ENCODE results near the gene SH2D6.
"Not testable (repeated sequence)": the region's sequence is repeated elsewhere in the genome, so short reads cannot be mapped to it uniquely, and the experiment has no call there.

The SH2D6 gene

DNA sequence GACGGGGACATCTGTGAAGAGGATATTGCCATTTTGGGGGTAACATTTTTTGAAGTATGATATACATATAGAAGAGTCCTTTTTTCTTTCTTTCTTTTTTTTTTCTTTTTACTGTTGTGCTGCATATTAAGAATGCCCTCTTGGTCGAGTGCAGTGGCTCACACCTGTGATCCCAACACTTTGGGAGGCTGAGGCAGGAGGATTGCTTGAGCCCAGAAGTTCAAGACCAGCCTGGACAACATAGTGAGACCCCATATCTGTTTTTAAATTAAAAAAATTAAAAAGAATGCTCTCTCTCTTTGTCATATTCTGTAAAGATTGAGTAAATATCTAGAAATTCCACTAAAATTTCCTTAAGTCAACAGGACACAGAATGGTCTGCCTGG is 3.6 kb downstream of the SH2D6 start:
- DNase-seq (ENCODE audit: low read depth), result no peak

DNA sequence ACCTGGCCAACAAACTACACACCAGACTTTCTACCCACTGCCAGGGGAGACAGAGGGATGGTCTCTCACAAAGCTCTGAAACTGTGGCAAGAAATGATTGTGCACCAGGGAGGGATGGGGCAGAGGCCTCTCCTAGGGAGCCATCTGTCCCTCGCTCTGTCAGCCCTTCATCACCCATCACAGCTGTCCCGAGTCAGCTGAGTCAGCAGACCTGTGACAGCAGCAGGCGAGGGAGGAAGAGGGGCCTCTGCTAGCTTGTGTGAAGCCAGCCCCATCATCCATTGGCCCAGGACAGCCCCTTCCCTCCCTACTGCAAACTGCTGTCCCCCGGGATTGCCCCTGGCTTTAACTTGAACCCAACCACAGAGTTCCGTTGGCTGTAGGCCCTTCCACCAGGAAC is 5.0 kb downstream of the SH2D6 start:
- DNase-seq (ENCODE audit: low read depth), result no peak

- no peak for DNase-seq (ENCODE audit: low read depth)
These were observed 7.1 kb downstream of the SH2D6 start for GRCh38 chr2:85425588-85425987.

GRCh38 chr2:85427300-85427835 is 8.9 kb downstream of the SH2D6 start:
- DNase-seq (ENCODE audit: low read depth), result no peak

DNA sequence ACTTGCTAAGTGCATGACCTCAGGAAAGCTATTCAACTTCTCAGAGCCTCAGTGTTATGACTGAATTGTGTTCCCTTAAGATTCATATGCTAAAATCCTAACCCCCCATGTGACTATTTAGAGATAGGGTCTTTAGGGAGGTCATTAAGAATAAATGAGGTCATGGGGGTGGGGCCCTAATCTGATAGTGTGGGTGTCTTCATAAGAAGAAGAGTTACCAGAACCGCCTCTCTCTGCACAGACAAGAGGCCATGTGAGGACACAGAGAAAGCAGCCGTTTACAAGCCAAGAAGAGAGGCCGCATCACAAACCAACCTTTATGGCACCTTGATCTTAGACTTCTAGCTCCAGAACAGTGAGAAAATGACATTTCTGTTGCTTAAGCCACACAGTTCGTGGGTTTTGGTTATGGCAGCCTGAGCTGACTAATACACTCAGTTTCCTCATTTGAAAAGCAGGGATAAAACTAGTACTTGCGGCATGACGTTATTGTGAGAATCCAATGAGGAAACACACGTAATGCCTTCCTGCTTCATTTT is 9.9 kb downstream of the SH2D6 start:
- DNase-seq (ENCODE audit: low read depth), result no peak

GRCh38 chr2:85429213-85429923 is 10.9 kb downstream of the SH2D6 start:
- DNase-seq (ENCODE audit: low read depth), result no peak

GRCh38 chr2:85429924-85430289 is 11.4 kb downstream of the SH2D6 start:
- no peak for DNase-seq (ENCODE audit: low read depth)

DNA sequence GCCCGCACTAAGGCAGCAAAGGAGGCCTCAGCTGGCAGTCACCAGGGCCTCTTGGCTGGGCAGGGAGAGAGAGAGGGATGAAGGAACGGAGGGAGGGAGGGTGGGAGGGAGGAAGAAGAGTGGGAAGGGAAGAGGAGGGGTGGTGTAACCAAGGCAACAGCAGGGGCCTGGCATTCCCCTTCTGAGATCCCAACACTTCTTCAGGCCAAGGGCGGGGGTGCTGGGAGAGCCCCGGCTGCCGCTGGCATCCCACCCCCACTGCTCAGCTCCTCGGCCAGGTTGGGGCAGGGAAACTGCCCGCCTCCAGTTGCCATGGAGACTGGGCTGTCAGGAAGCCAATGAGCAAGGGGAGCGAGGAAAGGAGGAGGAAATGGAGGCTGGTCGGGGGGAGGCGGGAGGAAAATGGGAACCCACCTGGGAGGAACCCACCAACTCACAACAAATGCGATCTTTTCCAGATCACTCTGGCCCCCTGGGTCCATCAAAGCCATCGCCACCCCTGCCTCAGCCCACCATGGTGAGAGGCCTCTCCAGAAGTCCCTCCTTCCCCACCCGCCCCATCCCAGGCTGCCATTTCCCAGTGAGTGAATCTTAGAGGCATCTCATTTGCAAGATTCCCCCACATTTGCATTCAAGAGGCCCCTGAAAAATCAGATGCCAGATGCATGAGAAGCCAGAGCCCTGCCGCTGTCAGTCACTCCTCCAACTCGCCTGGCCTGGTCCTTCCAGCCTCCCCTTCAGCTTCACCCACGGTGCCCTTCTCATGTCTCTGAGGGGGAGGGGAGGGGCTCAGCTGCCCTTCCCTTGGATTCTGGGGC is 12.4 kb downstream of the SH2D6 start:
- DNase-seq (ENCODE audit: low read depth), result no peak

GRCh38 chr2:85431570-85432205 is 13.2 kb downstream of the SH2D6 start:
- DNase-seq (ENCODE audit: low read depth), result no peak

- DNase-seq (ENCODE audit: low read depth), result peak; percentile 59
These were observed 15.1 kb downstream of the SH2D6 start for GRCh38 chr2:85433511-85434089.

DNA sequence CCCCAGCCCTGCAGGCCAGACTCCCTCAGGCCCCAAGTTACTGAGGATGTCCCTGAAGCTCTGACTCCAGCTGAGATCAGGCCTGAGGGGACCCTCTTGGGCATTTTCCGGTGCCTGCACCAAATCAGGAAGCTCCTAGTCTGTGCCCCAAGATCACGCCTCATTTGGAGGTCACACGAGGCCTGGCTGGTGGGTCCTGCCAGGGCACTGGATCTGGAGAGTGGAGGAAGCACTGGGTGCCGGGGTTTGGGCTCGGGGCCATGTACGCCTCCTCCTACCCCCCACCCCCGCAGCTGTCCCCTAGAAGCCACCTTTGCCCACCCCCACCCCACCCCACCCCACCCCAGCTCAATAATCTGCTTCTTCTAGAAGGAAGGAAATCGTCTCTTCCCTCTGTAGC is 16.2 kb downstream of the SH2D6 start:
- no peak for DNase-seq (ENCODE audit: low read depth)

DNA sequence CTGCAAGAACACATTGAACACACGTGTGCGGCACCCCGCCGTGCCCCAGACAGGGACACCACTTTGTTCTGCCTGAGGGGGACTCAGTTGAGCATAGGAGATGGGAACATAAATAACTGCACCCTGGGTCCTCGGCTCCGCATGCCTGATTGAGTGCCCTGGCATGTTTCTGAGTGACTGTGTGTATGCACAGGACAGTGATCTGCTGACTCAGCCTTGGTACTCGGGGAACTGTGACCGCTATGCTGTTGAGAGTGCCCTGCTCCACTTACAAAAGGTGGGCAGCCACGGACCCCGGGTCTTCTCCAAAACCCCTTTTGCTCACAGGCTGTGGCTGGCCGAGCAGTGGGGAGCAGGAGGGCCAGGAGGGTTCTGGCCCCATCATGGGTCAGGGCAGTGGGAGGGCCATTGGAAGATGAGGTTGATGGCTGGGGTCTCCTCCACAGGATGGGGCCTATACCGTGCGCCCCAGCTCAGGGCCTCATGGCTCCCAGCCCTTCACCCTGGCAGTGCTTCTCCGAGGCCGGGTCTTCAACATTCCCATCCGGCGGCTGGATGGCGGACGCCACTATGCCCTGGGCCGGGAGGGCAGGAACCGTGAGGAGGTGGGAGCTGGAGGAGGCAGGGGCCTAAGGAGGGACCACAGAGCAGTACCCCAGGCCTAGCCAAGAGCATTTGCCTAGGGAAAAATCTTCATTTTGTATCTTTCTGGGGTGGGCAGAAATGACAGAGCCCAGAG is 16.9 kb downstream of the SH2D6 start:
- no peak for DNase-seq (ENCODE audit: low read depth)

- no peak for DNase-seq (ENCODE audit: low read depth)
These were observed 17.7 kb downstream of the SH2D6 start for GRCh38 chr2:85435981-85436835.

GRCh38 chr2:85436836-85437487 is 18.4 kb downstream of the SH2D6 start:
- no peak for DNase-seq (ENCODE audit: low read depth)

DNA sequence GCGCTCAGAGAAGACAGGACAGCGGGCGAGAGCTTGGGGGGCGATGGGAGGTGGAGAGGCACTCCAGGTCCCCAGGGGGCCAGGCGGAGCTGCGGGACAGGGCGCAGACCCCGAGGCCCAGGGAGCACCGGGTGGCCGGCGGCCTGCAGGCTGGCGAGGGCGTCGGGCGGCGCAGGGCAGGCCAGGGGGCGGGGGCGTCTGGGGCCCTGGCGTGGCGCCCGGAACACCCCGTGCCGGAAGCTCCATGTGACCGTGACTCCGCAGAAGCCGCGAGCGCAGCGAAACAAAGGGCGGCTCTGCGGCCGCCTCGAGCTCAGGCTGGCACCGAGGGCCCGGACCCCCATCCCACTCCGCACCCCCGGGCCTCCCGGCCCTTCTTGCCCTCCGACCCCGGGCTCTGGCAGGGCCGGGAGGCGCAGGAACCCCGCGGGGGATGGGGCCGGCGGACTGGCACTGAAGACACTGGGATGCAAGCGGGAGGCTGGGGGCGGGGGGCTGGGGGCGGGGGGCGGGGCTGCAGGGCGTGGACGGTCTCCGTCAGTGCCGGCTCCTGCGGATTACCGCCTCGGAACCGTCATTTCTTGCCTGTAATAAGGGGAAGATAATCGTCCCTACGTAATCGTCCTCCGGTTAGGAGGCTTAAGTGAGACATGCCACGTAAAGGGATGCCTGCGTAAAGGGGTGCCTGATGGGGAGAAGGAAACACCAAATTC is 19.1 kb downstream of the SH2D6 start:
- DNase-seq (ENCODE audit: low read depth), result no peak

GRCh38 chr2:85438201-85439024 is 19.9 kb downstream of the SH2D6 start:
- no peak for DNase-seq (ENCODE audit: low read depth)

- DNase-seq (ENCODE audit: low read depth), result no peak
These were observed 20.5 kb downstream of the SH2D6 start for GRCh38 chr2:85439025-85439472.

DNA sequence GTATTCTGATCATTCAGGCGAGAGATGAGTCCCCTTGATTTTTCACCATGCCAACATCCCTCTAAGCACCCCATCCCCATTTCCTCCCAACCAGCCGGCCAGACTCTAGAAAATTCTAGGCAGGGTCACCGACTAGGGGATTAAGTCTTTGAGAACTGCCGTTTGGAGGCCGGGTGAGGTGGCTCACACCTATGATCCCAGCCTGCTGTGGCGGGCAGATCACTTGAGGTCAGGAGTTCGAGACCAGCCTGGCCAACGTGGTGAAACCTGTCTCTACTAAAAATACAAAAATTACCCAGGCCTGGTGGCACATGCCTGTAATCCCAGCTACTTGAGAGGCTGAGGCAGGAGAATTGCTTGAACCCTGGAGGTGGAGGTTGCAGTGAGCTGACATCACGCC is 21.1 kb downstream of the SH2D6 start:
- DNase-seq (ENCODE audit: low read depth), result not testable (repeated sequence)

Data from HS-5 (cell line).